Renal cortex interstitium (tissue), 15 donors: ENCODE results near the gene CDX4. TPM values are rescaled to one million over a fixed set of nuclear protein-coding genes. Genes with fewer than 3 reads are reported as not detected.
A peak's percentile ranks its signal among the peaks of the same experiment; 100 is the strongest.
"Not testable (repeated sequence)": the region's sequence is repeated elsewhere in the genome, so short reads cannot be mapped to it uniquely, and the experiment has no call there.

Experiments used
- DNase-seq, 11 donors: peaks; one replicate each; pipeline ENCODE4 v3.0.0-alpha.2; 2013; ENCODE audit warnings: low read depth in 9 of 11, low spot score in 4 of 11; ENCODE audit errors: extremely low read depth in 1 of 11
- long read RNA-seq, 16 experiments: transcript quantifications; one replicate each; lab custom pipeline, GENCODE V29; 2026
- polyA plus RNA-seq, 3 donors: library from polyadenylated mRNA; unstranded; fragments of 120-200 nt; gene quantifications; one replicate each; pipeline ENCODE4 v1.2.1, GENCODE V29; 2013; ENCODE audit not compliant: insufficient read length in 3 of 3

The CDX4 gene
- polyA plus RNA-seq, result not detected
- long read RNA-seq, donor 1, result 0 reads
- long read RNA-seq, donor 2, result 0 reads
- long read RNA-seq, donor 3, result 0 reads
- long read RNA-seq, donor 4, result 0 reads
- long read RNA-seq, donor 5, result 0 reads
- long read RNA-seq, donor 6, result 0 reads
- long read RNA-seq, donor 7, result 0 reads
- long read RNA-seq, donor 8, result 0 reads
- long read RNA-seq, donor 9, result 0 reads
- long read RNA-seq, donor 10, result 0 reads
- long read RNA-seq, donor 11, result 0 reads
- long read RNA-seq, donor 12, result 0 reads
- long read RNA-seq, donor 13, result 0 reads
- long read RNA-seq, donor 14, result 0 reads
- long read RNA-seq, donor 15, result 0 reads
- long read RNA-seq, donor 16, result 0 reads

GRCh38 chrX:73446831-73447230, at the start of gene CDX4:
CDX4 (plus strand) TSS chrX:73447053; CDS start chrX:73447254, 201 bp downstream.
- DNase-seq, result no peak

GRCh38 chrX:73398185-73398914, 48.5 kb upstream of the CDX4 start:
- no peak for DNase-seq

- DNase-seq, result no peak
Observed at GRCh38 chrX:73400136-73400748, 46.6 kb upstream of the CDX4 start.

- DNase-seq, result peak in 3 of 11 donors; percentile 1 to 3 (median 1)
Observed at GRCh38 chrX:73401591-73402266, 45.1 kb upstream of the CDX4 start.

- DNase-seq, result no peak
Observed at GRCh38 chrX:73412930-73413329, 33.9 kb upstream of the CDX4 start.

- no peak for DNase-seq
Observed at GRCh38 chrX:73447311-73447794, 500 bp downstream of the CDX4 start.

- DNase-seq, result no peak
Observed at GRCh38 chrX:73448379-73448778, 1.5 kb downstream of the CDX4 start.

- no peak for DNase-seq
Observed at GRCh38 chrX:73455171-73455570, 8.3 kb downstream of the CDX4 start.

GRCh38 chrX:73457306-73457705, 10.5 kb downstream of the CDX4 start:
- DNase-seq, result peak in 5 of 11 donors; percentile 6 to 43 (median 15)

GRCh38 chrX:73468376-73468775, 21.5 kb downstream of the CDX4 start:
- DNase-seq, result no peak

- DNase-seq, result no peak
Observed at GRCh38 chrX:73478961-73479360, 32.1 kb downstream of the CDX4 start.

- no peak for DNase-seq
Observed at GRCh38 chrX:73481521-73481920, 34.7 kb downstream of the CDX4 start.

GRCh38 chrX:73490661-73491060, 43.8 kb downstream of the CDX4 start:
- DNase-seq, result no peak

- DNase-seq, result not testable (repeated sequence)
Observed at GRCh38 chrX:73492178-73492577, 45.3 kb downstream of the CDX4 start.

Other genes with a start within 250 kb of the CDX4 start
- gene NAP1L2, start 232.2 kb upstream of the CDX4 start, polyA plus RNA-seq, result 1 to 10 TPM; 2.8 to 4.7 (median 3.8) TPM
- gene CHIC1, start 116.1 kb downstream of the CDX4 start, polyA plus RNA-seq, result 10 to 100 TPM in 2 of 3 donors, 1 to 10 TPM in 1; 8.5 to 12.8 (median 10.1) TPM